HG02852 (cell line): ENCODE data around the gene SLC7A4.
"Not testable (repeated sequence)": the region's sequence is repeated elsewhere in the genome, so short reads cannot be mapped to it uniquely, and the experiment has no call there.

Experiments used
- ATAC-seq: cut with Tn5 transposase; IDR thresholded peaks from one replicate; pipeline ENCODE4 v1.9.1; 2021; ENCODE audit warnings: mild to moderate bottlenecking, moderate library complexity; ENCODE audit not compliant: unreplicated experiment

SLC7A4 gene, protein sequence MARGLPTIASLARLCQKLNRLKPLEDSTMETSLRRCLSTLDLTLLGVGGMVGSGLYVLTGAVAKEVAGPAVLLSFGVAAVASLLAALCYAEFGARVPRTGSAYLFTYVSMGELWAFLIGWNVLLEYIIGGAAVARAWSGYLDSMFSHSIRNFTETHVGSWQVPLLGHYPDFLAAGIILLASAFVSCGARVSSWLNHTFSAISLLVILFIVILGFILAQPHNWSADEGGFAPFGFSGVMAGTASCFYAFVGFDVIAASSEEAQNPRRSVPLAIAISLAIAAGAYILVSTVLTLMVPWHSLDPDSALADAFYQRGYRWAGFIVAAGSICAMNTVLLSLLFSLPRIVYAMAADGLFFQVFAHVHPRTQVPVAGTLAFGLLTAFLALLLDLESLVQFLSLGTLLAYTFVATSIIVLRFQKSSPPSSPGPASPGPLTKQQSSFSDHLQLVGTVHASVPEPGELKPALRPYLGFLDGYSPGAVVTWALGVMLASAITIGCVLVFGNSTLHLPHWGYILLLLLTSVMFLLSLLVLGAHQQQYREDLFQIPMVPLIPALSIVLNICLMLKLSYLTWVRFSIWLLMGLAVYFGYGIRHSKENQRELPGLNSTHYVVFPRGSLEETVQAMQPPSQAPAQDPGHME

DNA sequence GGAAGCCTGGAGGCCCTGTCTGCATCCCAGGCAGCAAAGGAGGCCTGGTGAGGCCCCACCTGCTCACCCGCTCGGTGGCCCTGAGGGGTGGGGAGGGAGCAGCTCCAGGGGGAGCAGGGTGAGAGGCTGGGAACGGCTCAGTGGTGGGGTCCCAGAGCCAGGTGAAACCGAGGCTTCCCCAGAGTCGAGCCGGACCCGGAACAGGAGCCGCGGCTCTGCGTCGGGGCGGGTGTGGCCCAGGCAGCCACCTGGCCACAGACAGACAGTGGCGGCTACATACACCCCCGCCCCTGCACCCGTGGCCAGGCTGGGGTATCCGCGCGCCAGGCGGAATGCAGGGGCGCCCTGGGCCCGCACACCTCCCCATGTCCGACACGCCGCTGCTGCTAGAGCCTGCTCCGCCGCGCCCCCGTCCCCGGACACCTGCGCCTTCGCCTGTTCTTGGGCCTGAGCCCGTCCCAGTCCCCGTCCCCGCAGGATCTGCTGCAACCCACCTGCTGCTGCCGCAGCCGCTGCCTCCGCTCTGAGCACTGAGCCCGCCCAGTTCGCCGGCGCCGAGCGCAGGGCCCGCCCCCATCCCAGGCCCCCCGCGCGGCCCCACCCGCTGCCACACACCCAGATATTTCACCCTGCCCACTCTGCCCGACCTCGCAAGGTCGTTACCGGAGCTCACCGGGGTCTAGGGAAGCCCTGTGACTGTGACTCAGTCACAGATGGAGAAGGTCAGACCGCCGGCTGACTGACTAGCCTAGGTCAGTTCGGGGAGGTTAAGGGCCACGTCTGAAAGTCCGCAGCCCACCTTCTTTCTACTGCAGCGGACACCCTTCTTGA is at the start of gene SLC7A4:
SLC7A4 (minus strand) TSS at position 525 of the 831 bp plus-strand sequence. CDS start 749 bp downstream, outside the sequence.
- no peak for ATAC-seq

DNA sequence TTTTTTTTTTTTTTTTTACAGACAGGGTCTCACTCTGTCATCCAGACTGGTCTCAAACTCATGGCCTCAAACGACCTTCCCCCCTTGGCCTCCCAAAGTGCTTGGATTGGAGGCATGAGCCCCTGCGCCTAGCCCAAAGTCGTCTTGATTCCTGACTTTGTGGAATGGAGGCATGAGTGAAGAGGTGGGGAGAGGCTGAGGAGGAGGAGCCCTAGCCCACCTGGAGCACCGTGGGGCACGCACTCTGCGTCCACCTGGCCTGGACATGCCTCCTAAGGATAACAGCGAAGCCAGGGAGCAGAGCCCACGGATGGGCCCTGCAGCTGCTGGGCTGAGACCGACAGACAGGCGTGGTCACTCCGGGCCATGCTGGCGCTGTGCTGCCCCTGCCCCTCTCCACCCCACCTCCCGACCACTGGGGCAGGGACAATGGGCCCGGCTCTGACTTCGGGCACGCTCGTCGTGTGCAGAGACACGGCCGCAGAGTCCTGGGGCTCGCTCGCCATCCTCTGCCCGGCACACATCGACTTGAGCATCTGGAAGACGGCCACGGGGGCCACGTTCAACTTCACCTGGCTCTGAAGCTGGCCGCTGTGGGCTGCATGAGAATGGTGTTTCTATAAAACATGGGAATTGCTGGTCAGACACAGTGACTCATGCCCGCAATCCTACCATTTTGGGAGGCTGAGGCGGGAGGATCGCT is 48.2 kb upstream of the SLC7A4 start:
- no peak for ATAC-seq

DNA sequence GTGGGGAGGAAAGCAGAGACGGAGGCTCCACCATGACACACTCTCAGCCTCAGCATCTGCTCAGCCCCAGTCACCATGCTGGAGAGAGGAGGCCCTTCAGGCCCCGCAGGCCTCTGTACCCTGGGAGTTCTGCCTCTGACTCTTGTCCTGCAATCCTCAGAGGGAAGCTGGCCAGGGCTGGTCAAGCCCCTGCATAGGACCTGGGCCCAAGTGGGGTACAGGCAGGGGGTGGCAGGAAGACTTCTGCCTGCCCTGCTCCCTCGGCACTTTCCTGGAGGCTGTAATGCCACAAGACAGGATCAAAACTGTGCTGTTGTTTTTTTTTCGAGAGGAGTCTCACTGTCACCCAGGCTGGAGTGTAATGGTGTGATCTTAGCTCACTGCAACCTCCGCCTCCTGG is 47.1 kb upstream of the SLC7A4 start:
- no peak for ATAC-seq

DNA sequence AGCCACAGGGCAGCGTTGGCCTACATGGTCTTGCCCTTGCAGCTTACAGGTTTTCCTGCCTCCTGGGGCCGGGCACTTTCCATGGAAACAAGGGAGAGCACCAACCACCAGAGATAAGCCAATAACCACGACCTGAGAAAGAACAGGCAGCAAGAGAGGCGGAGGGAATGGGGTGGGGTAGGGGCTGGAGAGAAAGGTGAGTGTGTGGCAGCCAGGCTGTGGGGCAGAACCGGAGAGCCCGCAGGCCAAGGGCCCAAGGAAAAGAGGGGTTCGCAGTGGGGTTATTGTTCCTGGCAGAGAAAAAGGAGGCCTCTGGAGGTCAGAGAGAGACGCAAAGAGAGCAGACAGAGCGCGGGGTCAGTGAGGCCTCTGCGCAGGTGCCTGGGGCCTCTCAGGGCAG is 46.6 kb upstream of the SLC7A4 start:
- no peak for ATAC-seq

DNA sequence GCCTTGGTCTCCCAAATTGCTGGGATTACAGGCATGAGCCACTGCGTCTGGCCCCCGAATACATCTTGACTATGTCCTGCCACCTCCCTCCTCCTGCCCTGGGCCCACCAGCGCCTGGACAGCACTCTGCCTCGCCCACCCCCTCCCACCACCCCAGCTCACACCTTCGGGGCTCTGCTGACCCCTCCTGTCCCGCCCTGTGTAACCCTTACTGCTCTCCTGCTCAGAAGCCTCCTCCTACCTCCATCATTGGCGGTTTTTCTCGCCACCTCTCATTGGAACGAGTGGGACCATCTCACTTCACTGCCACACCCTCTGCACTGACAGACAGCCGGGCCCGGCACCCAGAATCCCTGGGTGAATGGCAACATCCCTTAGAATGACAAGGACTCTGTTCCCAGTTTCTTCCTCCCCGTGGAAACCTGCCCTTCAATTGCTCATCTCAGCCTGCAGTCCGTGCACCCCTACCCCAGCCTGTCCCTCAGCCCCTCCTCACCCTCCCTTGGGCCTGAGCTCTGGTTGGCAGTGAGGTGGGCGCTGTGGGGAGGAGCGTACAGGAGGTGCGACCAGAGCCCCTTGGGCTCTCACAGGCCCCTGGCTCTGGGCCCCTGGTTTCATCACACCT is 45.6 kb upstream of the SLC7A4 start:
- ATAC-seq = no peak

DNA sequence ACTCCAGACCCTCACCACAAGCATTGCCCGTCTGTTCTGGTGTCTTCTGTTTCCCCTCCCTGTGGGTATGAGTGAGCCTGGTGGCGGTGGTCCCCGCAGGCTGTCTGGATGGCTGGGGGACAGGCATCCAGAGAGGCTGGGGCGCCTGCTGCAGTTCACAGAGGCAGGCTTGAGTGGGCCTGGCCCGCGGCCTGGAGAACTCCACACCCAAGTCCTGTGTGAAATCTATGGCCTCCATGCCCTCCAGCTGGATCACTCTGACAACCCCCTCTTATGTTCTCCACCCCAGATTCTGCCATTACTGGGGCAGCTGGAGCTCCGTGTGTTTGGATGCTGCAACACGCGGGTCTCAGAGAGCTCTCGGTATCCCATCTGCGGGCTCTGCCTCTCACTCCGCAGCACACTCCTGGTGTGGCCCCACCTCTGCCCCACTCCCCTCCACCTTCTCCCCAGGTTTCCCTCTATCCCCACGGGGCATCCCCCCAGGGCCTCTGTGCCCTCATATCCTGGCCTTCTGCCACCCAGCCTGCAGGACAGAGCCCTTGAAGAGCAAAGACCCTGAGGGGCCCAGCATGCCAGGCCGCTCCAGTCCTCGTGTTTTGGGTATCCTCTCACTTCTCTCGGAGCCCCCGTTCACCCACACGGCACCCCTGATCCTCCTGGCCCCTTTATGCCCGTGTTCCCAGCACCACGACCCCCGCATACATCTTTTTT is 44.7 kb upstream of the SLC7A4 start:
- no peak for ATAC-seq

DNA sequence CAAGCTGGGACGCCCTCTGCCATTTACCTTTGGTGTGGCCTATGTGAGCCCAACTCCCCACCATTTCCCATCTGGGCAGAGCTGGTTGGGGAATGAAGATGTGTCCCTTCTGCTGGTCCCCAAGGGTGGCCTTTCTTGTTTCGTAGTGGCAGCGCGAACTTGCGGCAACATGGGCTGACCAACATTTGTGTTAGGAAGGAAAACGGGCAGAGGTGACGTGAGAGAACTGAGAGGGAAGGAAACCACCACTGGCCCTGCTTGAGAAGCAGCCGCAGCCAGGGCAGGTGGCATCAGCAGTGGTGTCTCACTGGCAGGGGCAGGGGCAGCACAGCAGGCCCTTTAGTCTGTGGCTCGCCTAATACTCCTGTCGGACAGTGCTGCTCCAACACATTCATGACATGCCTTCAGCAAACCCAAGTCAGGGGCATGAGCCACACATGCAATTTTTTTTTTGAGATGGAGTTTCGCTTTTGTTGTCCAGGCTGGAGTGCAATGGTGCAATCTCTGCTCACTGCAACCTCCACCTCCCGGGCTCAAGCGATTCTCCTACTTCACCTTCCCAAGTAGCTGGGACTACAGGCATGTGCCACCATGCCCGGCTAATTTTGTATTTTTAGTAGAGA is 43.3 kb upstream of the SLC7A4 start:
- ATAC-seq = no peak

DNA sequence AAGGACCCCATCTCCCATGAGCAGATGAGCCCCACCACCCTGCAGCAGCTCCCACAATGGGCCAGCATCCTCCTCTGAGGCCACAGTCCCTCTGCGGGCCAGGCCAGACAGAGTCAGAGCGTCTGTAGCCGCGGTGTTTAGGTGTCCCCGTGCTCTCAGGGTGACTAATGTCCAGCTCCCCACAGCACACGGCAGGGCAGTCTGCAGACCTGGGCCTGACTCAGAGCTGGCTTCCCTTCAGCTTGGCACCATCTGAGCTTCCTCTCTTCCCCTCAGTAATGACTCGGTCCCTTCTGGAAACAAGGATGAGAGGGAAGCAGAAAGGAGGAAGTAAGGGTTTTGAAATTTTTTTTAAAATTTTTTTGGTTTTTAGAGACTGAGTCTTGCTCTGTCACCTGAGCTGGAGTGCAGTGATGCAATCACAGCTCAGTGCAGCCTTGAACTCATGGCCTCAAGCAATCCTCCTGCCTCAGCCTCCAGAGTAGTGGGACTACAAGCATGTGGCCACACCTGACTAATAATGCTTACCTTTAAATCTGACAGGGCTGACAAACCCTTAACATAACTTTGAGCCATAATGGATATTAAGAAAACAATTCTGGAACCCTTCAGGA is 41.8 kb upstream of the SLC7A4 start:
- ATAC-seq = no peak

DNA sequence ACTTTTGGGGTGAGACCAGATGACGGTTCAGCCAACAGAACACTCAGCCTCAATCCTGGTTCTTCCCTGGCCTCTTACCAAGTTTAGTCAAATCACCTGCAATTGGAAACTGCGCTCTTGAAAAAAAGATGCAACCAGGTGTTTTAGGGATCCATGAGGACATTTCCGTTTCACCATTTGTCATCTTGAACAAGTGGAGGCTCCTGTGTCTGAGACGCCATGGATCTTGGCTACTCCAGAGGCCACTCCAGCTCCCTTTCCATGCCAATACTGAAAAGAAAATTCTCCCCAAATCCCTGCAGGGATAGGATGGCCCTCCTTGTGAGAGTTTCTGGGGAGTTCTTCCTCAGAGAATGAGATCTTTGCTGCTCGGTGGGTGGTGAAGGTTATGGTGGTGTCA is 41.1 kb upstream of the SLC7A4 start:
- ATAC-seq = no peak

DNA sequence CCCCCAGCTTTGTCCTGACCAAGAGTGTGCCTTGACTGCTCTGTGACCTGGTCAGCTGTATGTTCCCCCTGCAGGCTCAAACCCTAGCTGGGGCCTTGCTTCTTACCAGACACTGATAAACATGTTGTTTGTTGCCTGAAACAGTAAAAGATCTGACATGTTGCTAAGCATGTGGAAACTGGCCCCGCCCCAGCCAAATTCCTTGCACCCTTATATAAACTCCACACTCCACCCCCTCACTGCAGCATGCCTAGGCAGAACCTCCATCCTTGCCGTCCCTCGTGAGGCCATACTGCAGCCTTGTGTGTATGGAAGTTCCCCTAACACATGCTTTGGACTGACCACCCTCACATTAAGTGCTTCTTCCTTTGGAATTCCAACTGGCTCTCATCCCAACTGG is 40.7 kb upstream of the SLC7A4 start:
- no peak for ATAC-seq

DNA sequence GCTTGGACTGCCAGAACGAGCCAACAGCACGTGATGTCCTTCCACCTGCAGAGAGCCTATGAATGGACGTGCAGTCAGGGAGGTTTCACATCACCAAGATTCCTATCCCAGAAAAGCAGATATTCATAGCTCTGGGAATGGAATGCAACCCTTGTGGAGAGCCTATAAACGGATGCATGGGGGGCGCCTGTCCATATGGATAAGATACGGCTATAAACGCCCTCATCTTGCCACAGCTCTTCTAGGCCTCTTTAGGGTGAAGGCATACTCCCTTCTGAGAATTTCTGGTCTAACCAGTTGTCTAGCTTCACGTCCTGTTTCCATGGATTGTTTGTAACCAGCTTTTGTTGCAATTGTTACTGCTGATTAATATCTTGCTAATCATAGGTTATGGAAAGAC is 39.4 kb upstream of the SLC7A4 start:
- ATAC-seq = not testable (repeated sequence)

DNA sequence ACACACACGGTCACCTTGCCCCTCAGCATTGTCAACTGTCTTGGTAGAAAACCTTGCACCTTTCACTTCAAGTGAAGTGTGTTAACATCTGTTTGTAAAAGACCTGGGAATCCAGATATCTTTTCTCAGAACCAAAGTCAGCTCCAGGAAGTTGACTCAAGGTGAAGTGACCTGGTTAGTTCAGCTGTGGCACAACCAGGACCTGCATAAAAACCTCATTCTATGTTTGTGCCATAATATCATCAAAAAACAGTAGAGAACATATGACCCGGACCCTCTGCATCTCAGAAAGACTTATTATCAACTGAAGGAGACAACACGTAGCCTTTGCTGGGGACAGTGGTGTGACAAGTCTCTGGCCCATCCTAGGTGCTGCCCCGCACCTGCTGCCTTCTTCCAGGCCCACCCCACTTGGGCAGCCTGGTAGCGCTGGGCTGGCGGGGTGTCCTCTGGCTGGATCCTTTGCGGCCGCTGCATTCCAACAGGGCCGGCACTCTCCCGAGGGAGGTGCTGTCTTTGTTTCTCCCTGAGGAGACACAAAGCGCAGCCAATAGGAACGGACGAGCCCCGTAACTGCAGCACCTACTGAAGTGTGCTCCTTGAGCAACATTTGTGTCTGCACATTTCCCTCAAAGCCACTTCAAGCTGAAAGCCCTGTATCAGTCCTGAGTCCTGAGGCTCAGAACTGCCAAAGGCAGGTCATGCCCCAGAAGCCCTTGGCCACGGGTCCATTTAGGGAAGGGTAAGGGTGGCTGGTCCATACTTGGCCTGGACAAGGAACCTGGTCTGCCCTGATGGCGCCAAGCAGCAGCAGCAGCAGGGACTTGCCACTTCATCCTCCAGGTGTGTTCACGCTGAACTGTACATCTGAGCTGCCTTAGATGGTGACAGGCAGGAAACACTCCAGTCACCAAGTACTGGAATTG is 38.6 kb upstream of the SLC7A4 start:
- no peak for ATAC-seq

DNA sequence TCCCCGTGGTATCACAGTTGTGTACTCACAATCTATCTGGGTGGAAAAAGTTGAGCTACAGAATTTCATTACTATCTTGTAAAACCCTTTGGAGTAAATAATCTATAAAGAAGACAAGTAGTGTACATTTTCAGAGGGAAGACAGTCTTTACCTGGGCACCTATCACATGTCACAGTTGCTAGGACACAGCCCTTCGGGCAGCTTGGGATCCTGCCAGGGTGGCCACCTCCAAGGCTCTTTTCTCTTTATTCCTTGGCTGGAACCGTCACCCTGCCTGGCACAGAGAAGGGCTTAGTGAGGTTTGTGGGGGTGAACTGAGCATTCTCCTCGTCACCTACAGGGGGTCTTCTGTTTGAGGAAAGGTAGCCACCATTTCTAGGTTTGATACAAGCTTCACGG is 37.0 kb upstream of the SLC7A4 start:
- no peak for ATAC-seq

DNA sequence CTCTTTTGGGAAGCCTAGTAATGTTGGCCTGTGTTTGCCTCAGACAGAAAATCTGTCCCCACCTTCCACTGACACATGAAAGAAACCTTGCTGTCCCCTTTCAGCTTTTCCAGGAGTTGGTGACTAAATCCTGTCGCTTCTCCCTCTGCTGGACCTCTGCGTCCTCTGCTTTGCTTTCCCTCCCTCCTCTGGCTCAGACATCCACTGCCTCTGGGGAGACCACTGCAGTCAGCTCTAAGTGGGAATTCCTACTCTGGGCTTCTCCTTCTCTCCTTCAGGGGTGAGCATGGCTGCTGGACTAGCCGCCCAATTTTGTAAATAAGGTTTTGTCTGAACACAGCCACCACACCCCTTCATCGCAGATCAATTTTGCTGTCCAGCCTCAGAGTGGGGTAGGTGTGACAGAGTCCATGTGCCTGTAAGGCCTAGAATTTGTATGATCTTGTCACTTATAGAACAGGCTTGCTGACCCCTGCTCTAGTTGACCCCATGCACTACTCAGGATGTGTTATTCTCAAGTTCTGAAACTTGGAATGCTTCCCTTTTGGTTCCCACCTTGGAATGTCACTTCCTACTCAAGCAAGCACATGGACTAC is 36.4 kb upstream of the SLC7A4 start:
- no peak for ATAC-seq

DNA sequence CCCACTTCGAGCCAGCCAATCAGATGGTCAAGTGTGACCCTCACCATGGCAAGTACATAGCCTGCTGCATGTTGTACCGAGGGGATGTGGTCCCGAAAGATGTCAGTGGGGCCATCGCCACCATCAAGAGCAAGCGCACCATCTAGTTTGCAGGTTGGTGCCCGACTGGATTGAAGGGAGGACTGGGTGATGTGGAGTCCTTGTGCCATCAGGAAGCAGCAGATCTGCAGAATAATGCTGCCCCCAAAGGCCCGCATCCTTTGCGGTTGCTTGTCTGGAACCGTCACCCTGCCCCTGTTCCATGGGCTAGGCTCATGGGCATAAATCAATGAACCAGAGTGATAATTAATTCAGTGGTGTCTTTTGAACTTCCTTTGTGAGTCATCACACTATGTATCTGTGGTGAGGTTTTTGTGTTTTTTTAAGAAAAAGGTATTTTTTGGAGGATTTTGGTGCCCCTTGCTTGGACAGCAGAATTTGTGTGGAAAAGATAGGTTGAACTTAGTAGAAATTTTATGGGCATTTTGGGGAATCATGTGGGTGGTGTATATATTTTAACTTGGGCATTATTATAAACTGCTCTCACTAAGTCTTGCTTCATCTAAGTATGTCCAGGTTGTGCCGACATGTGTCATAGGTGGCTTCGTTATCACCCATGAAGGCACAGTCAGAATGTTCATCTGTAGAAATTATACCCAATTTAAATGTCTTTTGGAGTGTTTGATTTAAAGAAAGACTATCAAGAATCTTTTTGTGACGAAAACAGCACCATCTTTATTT is 35.7 kb upstream of the SLC7A4 start:
- no peak for ATAC-seq

DNA sequence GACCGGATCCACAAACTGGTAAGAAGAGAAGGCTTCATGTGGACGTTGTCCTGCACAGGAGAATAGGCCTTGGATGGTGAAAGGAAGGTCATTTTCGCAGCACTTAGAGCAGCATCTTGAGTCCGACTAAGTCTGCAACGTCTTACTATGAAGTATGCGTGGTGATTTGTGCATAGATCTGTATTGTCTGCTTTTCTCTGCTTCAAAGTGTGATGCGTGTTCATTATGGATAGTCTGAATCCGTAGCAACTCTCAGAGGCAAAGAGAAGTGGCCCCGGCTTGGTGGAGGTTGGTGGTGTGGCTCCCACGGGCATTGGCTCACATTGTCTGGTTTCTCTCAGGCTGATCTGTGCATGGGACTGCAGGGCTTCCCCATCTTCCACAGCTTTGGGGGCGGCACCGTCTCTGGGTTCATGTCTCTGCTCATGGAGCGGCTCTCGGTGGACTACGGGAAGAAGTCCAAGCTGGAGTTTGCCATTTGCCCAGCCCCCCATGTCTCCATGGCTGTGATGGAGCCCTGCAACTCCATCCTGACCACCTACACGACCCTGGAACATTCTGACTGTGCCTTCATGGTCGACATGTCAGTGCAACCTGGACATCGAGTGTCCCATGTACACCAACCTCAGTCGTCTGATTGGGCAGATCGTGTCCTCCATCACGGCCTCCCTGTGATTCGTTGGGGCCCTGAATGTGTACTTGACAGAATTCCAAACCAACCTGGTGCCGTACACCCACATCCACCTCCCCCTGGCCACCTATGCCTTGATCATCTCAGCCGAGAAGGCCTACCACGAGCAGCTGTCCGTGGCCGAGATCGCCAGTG is 34.9 kb upstream of the SLC7A4 start:
- no peak for ATAC-seq
